ENCODE results near the gene SOX11. TPM values are rescaled to one million over a fixed set of nuclear protein-coding genes. Genes with fewer than 3 reads are reported as not detected.
"Not testable (repeated sequence)": the region's sequence is repeated elsewhere in the genome, so short reads cannot be mapped to it uniquely, and the experiment has no call there.

SOX11 gene
- total RNA-seq = under 1 TPM; 0.21 to 0.42 TPM
- long read RNA-seq = 0 reads

GRCh38 chr2:5691985-5692529 is at the start of gene SOX11:
TSS of gene SOX11 (plus strand) at chr2:5692384. CDS start at chr2:5692722, 338 bp downstream.
- intact Hi-C loops (cut with DNase I) = loop anchor here in 1 of 2 donors (10.0 kb wide), 1 partner anchor 223 kb away; no protein-coding TSS in a partner anchor
- peak; percentile 40 to 71 for ATAC-seq
- peak; percentile 59 for DNase-seq

- intact Hi-C loops (cut with DNase I); ATAC-seq: not testable (repeated sequence)
Observed at GRCh38 chr2:5652734-5653133, 39.5 kb upstream of the SOX11 start.

GRCh38 chr2:5653756-5654155 is 38.4 kb upstream of the SOX11 start:
- ATAC-seq; DNase-seq; intact Hi-C loops (cut with DNase I): not testable (repeated sequence)

More at GRCh38 chr2:5652734-5653133, 39.5 kb upstream of the SOX11 start:
- DNase-seq = not testable (repeated sequence)

GRCh38 chr2:5657231-5657630 is 35.0 kb upstream of the SOX11 start:
- DNase-seq (no peak), ATAC-seq (no peak)
- intact Hi-C loops (cut with DNase I) = no loop called here

- DNase-seq (no peak), ATAC-seq (no peak)
- intact Hi-C loops (cut with DNase I) = no loop called here
Observed at GRCh38 chr2:5660591-5660990, 31.6 kb upstream of the SOX11 start.

GRCh38 chr2:5661362-5661761 is 30.8 kb upstream of the SOX11 start:
- no peak for DNase-seq
- intact Hi-C loops (cut with DNase I) = no loop called here
- no peak for ATAC-seq

- ATAC-seq = no peak
- intact Hi-C loops (cut with DNase I) = no loop called here
Observed at GRCh38 chr2:5664278-5664681, 27.9 kb upstream of the SOX11 start.

GRCh38 chr2:5665066-5665465 is 27.1 kb upstream of the SOX11 start:
- ATAC-seq (no peak), DNase-seq (no peak)
- intact Hi-C loops (cut with DNase I) = no loop called here

More at GRCh38 chr2:5664278-5664681, 27.9 kb upstream of the SOX11 start:
- DNase-seq = no peak

- no peak for DNase-seq
- intact Hi-C loops (cut with DNase I) = no loop called here
- no peak for ATAC-seq
Observed at GRCh38 chr2:5666798-5667197, 25.4 kb upstream of the SOX11 start.

GRCh38 chr2:5667655-5668054 is 24.5 kb upstream of the SOX11 start:
- ATAC-seq; intact Hi-C loops (cut with DNase I); DNase-seq: not testable (repeated sequence)

GRCh38 chr2:5668682-5669250 is 23.4 kb upstream of the SOX11 start:
- DNase-seq = no peak
- intact Hi-C loops (cut with DNase I) = no loop called here
- ATAC-seq = no peak

- ATAC-seq (no peak), DNase-seq (no peak)
- intact Hi-C loops (cut with DNase I) = no loop called here
Observed at GRCh38 chr2:5672749-5673144, 19.4 kb upstream of the SOX11 start.

- ATAC-seq (peak; percentile 15 to 22), DNase-seq (no peak)
- intact Hi-C loops (cut with DNase I) = no loop called here
Observed at GRCh38 chr2:5673145-5674025, 18.8 kb upstream of the SOX11 start.

GRCh38 chr2:5674026-5674340 is 18.2 kb upstream of the SOX11 start:
- ATAC-seq = no peak
- no peak for DNase-seq
- intact Hi-C loops (cut with DNase I) = no loop called here

GRCh38 chr2:5677133-5677532 is 15.1 kb upstream of the SOX11 start:
- intact Hi-C loops (cut with DNase I) = no loop called here
- ATAC-seq (no peak), DNase-seq (no peak)

- no peak for DNase-seq
- intact Hi-C loops (cut with DNase I) = no loop called here
- no peak for ATAC-seq
Observed at GRCh38 chr2:5683471-5683870, 8.7 kb upstream of the SOX11 start.

- no peak for ATAC-seq
- intact Hi-C loops (cut with DNase I) = no loop called here
- DNase-seq = no peak
Observed at GRCh38 chr2:5685225-5685624, 7.0 kb upstream of the SOX11 start.

- DNase-seq = no peak
- ATAC-seq = no peak
Observed at GRCh38 chr2:5686068-5686467, 6.1 kb upstream of the SOX11 start.

GRCh38 chr2:5686536-5686935 is 5.6 kb upstream of the SOX11 start:
- ATAC-seq (no peak), DNase-seq (no peak)
- intact Hi-C loops (cut with DNase I) = no loop called here

More at GRCh38 chr2:5686068-5686467, 6.1 kb upstream of the SOX11 start:
- intact Hi-C loops (cut with DNase I) = no loop called here

- intact Hi-C loops (cut with DNase I) = loop anchor here in 1 of 2 donors (10.0 kb wide), 1 partner anchor 225 kb away; no protein-coding TSS in a partner anchor
- ATAC-seq = no peak
Observed at GRCh38 chr2:5689750-5690149, 2.4 kb upstream of the SOX11 start.

More at GRCh38 chr2:5689750-5690149, 2.4 kb upstream of the SOX11 start:
- no peak for DNase-seq

All from left cardiac atrium (tissue), 4 donors.